IMR-90 (cell line): ENCODE results near the gene C2CD4C. TPM values are rescaled to one million over a fixed set of nuclear protein-coding genes. Genes with fewer than 3 reads are reported as not detected.

Experiments
- ATAC-seq: fragments of 200-7000 bp; cut with Tn5 transposase; 2 replicates; pipeline ENCODE4 v1.9.1; 2020; ENCODE audit warnings: low read depth, mild to moderate bottlenecking, moderate library complexity
- BruUV-seq: library from RNA; stranded (reverse); fragments of 400-500 nt; replicated peaks from 2 replicates; lab custom pipeline; 2021; lab: Mats Ljungman, UMichigan
- CTCF ChIA-PET: fragments of 300-600 bp; formaldehyde crosslinking; extraction: SDS; loops from one replicate; lab custom pipeline; 2021; ENCODE audit warnings: antibody characterized with exemption; lab: Yijun Ruan, JAX
- POLR2A ChIA-PET: fragments of 300-600 bp; sonication (Branson Sonifier 250); formaldehyde crosslinking; loops from one replicate; lab custom pipeline; 2022; ENCODE audit warnings: antibody characterized with exemption; ENCODE audit not compliant: unreplicated experiment; lab: Charles Lee
- DNase-seq: peaks from one replicate; pipeline ENCODE4 v3.0.0; 2013
- H2AFZ ChIP-seq: replicated peaks from 2 replicates; pipeline ENCODE3; 2013; ENCODE audit warnings: low read length, mild to moderate bottlenecking; ENCODE audit not compliant: poor library complexity
- H2AK5ac ChIP-seq: 2 replicates; pipeline ENCODE4 v1.6.1; 2013; ENCODE audit warnings: low read depth, low read length, inconsistent platforms
- H2AK9ac ChIP-seq: replicated peaks from 2 replicates; pipeline ENCODE3; 2013; ENCODE audit warnings: mild to moderate bottlenecking, low read depth, low read length, moderate library complexity; ENCODE audit not compliant: poor library complexity
- H2BK120ac ChIP-seq: 2 replicates; pipeline ENCODE4 v1.6.1; 2013; ENCODE audit warnings: low read depth, low read length, inconsistent platforms
- H2BK15ac ChIP-seq: 3 replicates; pipeline ENCODE4 v1.6.1; 2013; ENCODE audit warnings: low read depth, low read length, inconsistent platforms
- H2BK20ac ChIP-seq: 2 replicates; pipeline ENCODE4 v1.6.1; 2013; ENCODE audit warnings: low read depth, mild to moderate bottlenecking, inconsistent platforms, low read length, moderate library complexity
- H2BK5ac ChIP-seq: 2 replicates; pipeline ENCODE4 v1.6.1; 2013; ENCODE audit warnings: mild to moderate bottlenecking, low read depth, low read length, inconsistent platforms; ENCODE audit not compliant: poor library complexity, severe bottlenecking
- H3K14ac ChIP-seq: replicated peaks from 2 replicates; pipeline ENCODE4 v1.6.1; 2013; ENCODE audit warnings: low read depth, low read length, inconsistent platforms
- H3K18ac ChIP-seq: 2 replicates; pipeline ENCODE4 v1.6.1; 2013; ENCODE audit warnings: low read depth, low read length, control low read depth
- H3K23ac ChIP-seq: 2 replicates; pipeline ENCODE4 v1.6.1; 2013; ENCODE audit warnings: low read depth, low read length, inconsistent platforms
- H3K27ac ChIP-seq: 2 replicates; pipeline ENCODE4 v1.5.1; 2013; ENCODE audit warnings: mild to moderate bottlenecking, control low read depth, low read length; ENCODE audit not compliant: insufficient read depth
- H3K27me3 ChIP-seq: 2 replicates; pipeline ENCODE4 v1.6.1; 2013; ENCODE audit warnings: low read length; ENCODE audit not compliant: control insufficient read depth, insufficient read depth
- H3K36me3 ChIP-seq: 2 replicates; pipeline ENCODE4 v1.6.1; 2013; ENCODE audit warnings: low read length, mixed read lengths; ENCODE audit not compliant: control insufficient read depth, insufficient read depth
- H3K4ac ChIP-seq: 2 replicates; pipeline ENCODE4 v1.6.1; 2013; ENCODE audit warnings: low read depth, low read length, inconsistent platforms
- H3K4me1 ChIP-seq: 2 replicates; pipeline ENCODE4 v1.6.1; 2013; ENCODE audit warnings: low read length, mixed read lengths; ENCODE audit not compliant: control insufficient read depth, insufficient read depth
- H3K4me2 ChIP-seq: 2 replicates; pipeline ENCODE4 v1.6.1; 2013; ENCODE audit warnings: low read depth, mild to moderate bottlenecking, control low read depth, low read length, moderate library complexity
- H3K4me3 ChIP-seq: 2 replicates; pipeline ENCODE4 v1.5.1; 2013; ENCODE audit warnings: low read depth, mild to moderate bottlenecking, control low read depth, low read length, moderate library complexity; ENCODE audit not compliant: insufficient read depth
- H3K56ac ChIP-seq: 2 replicates; pipeline ENCODE4 v1.6.1; 2013; ENCODE audit warnings: low read length, inconsistent platforms; ENCODE audit not compliant: insufficient read depth; ENCODE audit errors: extremely low read depth
- H3K79me1 ChIP-seq, 2 experiments: 2 replicates each; pipeline ENCODE4 v1.6.1; 2013; ENCODE audit warnings: low read length in 2 of 2, inconsistent platforms in 1 of 2, low read depth in 1 of 2
- H3K9ac ChIP-seq: 2 replicates; pipeline ENCODE4 v1.6.1; 2013; ENCODE audit warnings: low read depth, low read length, control low read depth
- H3K9me1 ChIP-seq: 2 replicates; pipeline ENCODE4 v1.6.1; 2013; ENCODE audit warnings: low read length, inconsistent platforms; ENCODE audit not compliant: insufficient read depth
- H3K9me3 ChIP-seq: 2 replicates; pipeline ENCODE4 v1.6.1; 2013; ENCODE audit warnings: low read length; ENCODE audit not compliant: control insufficient read depth, insufficient read depth
- H4K20me1 ChIP-seq: 2 replicates; pipeline ENCODE4 v1.6.1; 2013; ENCODE audit warnings: low read length, inconsistent platforms; ENCODE audit not compliant: insufficient read depth
- H4K5ac ChIP-seq: 2 replicates; pipeline ENCODE4 v1.6.1; 2013; ENCODE audit warnings: mild to moderate bottlenecking, low read depth, low read length, control low read depth
- H4K8ac ChIP-seq, 2 experiments: 2 replicates each; pipeline ENCODE4 v1.6.1; 2013; ENCODE audit warnings: low read depth in 2 of 2, low read length in 2 of 2, control low read depth in 1 of 2, inconsistent platforms in 1 of 2
- H4K91ac ChIP-seq: 2 replicates; pipeline ENCODE4 v1.6.1; 2013; ENCODE audit warnings: low read depth, low read length, inconsistent platforms; ENCODE audit not compliant: insufficient read depth
- BHLHE40 ChIP-seq: fragments of 150-350 bp; IDR thresholded peaks from 2 replicates; pipeline ENCODE4 v1.6.1; 2016; ENCODE audit warnings: mild to moderate bottlenecking, low read depth, low read length
- CEBPB ChIP-seq: IDR thresholded peaks from 2 replicates; pipeline ENCODE4 v1.6.1; 2012; ENCODE audit warnings: low read depth, low read length, improper control_type of control experiment
- CHD1 ChIP-seq: IDR thresholded peaks from 2 replicates; pipeline ENCODE4 v1.6.1; 2012; ENCODE audit warnings: low read depth, low read length, improper control_type of control experiment
- CTCF ChIP-seq: conservative IDR thresholded peaks from 2 replicates; pipeline ENCODE4 v1.5.1; 2012; ENCODE audit warnings: mild to moderate bottlenecking, low read depth, low read length, improper control_type of control experiment
- ELK1 ChIP-seq: fragments of 150-350 bp; IDR thresholded peaks from 2 replicates; pipeline ENCODE4 v1.6.1; 2016; ENCODE audit warnings: low read depth, mild to moderate bottlenecking, low read length, moderate library complexity, borderline replicate concordance
- FOS ChIP-seq: fragments of 150-350 bp; IDR thresholded peaks from 2 replicates; pipeline ENCODE4 v1.6.1; 2016; ENCODE audit warnings: low read depth, low read length
- MAFK ChIP-seq: IDR thresholded peaks from 2 replicates; pipeline ENCODE4 v1.6.1; 2012; ENCODE audit warnings: low read depth, low read length, improper control_type of control experiment
- MAZ ChIP-seq: IDR thresholded peaks from 2 replicates; pipeline ENCODE4 v1.6.1; 2012; ENCODE audit warnings: low read depth, mild to moderate bottlenecking, low read length, improper control_type of control experiment, moderate library complexity, borderline replicate concordance
- MXI1 ChIP-seq: IDR thresholded peaks from 2 replicates; pipeline ENCODE4 v1.6.1; 2012; ENCODE audit warnings: low read depth, mild to moderate bottlenecking, low read length, moderate library complexity, borderline replicate concordance
- NFE2L2 ChIP-seq: fragments of 150-350 bp; IDR thresholded peaks from 2 replicates; pipeline ENCODE4 v1.6.1; 2016; ENCODE audit warnings: low read depth, mild to moderate bottlenecking, low read length
- POLR2A ChIP-seq: IDR thresholded peaks from 2 replicates; pipeline ENCODE4 v1.6.1; 2012; ENCODE audit warnings: mild to moderate bottlenecking, low read depth, low read length
- RAD21 ChIP-seq: IDR thresholded peaks from 2 replicates; pipeline ENCODE4 v1.6.1; 2012; ENCODE audit warnings: low read length, improper control_type of control experiment
- RCOR1 ChIP-seq: IDR thresholded peaks from 2 replicates; pipeline ENCODE4 v1.6.1; 2012; ENCODE audit warnings: mild to moderate bottlenecking, low read length, improper control_type of control experiment; ENCODE audit not compliant: insufficient replicate concordance
- RFX5 ChIP-seq: IDR thresholded peaks from 2 replicates; pipeline ENCODE4 v1.8.0; 2012; ENCODE audit warnings: low read depth, mild to moderate bottlenecking, low read length, moderate library complexity
- SMC3 ChIP-seq: fragments of 150-350 bp; IDR thresholded peaks from 2 replicates; pipeline ENCODE4 v1.6.1; 2016; ENCODE audit warnings: low read depth, mild to moderate bottlenecking, antibody characterized with exemption, low read length, moderate library complexity
- USF2 ChIP-seq: fragments of 150-350 bp; IDR thresholded peaks from 2 replicates; pipeline ENCODE4 v1.6.1; 2017; ENCODE audit warnings: mild to moderate bottlenecking, antibody characterized with exemption, low read length, low read depth
- WGBS, 2 experiments: methylation state at CpG; one replicate each; pipeline versions ENCODE4 v1.1.5 to v1.1.7; 2013; ENCODE audit warnings: missing lambda C conversion rate in 2 of 2; ENCODE audit not compliant: insufficient read length in 1 of 2; ENCODE audit errors: extremely low coverage in 2 of 2; 5-methylcytosine and 5-hydroxymethylcytosine counted together
- dilution Hi-C: fragments of 300-500 bp; cut with HindIII; formaldehyde crosslinking; loops from one replicate; pipeline ENCODE4 v1.14.3; 2018; ENCODE audit warnings: low sequenced_read_pairs; ENCODE audit not compliant: unreplicated experiment
- in situ Hi-C: fragments of 300-500 bp; cut with MboI; formaldehyde crosslinking; loops from 3 replicates; pipeline ENCODE4 v1.14.3; 2019; ENCODE audit warnings: low sequenced_read_pairs, inconsistent platforms, mixed read lengths
- intact Hi-C: fragments of 100-400 bp; cut with micrococcal nuclease; formaldehyde crosslinking; loops from 2 replicates; pipeline ENCODE4 v1.10.0; 2022
- polyA plus RNA-seq, 3 experiments: library from polyadenylated mRNA; depleted of rRNA; stranded (reverse); fragments of >200 nt; gene quantifications; 2 replicates each; pipeline ENCODE4 v1.2.3, GENCODE V29; 2012; ENCODE audit warnings: low replicate concordance in 1 of 3
- total RNA-seq: library from RNA; depleted of rRNA; stranded (reverse); fragments of >200 nt; gene quantifications from 2 replicates; pipeline ENCODE4 v1.2.3, GENCODE V29; 2012

C2CD4C gene
- total and polyA plus RNA-seq, 2 of the 4 experiments (the other 2 are of a cell fraction), result under 0.01 to 0.07 TPM

- CTCF ChIA-PET, result interaction anchor here (1.4 kb wide), 1 partner anchor 10 kb away, joined by 4 read pairs; no protein-coding TSS in a partner anchor
- Histone ChIP-seq H3K4me2 (no peak overlapping the region), H3K4me1 (no peaks in the 10 kb centered on the region), H4K20me1 (no peaks in the 10 kb centered on the region), H2BK15ac (no peak overlapping the region), H3K4me3 (no peak overlapping the region), H3K14ac (no peak overlapping the region), H3K18ac (no peak overlapping the region), H3K9me3 (peaks cover 6% of the 10 kb centered on the region), H3K4ac (no peak overlapping the region), H2BK20ac (no peak overlapping the region), H2AK5ac (no peak overlapping the region), H2BK120ac (no peak overlapping the region), H4K5ac (no peak overlapping the region), H3K79me1 (no peaks in the 10 kb centered on the region), H3K23ac (no peak overlapping the region), H4K8ac (no peak overlapping the region), H3K9me1 (no peaks in the 10 kb centered on the region), H2BK5ac (no peak overlapping the region), H3K27ac (no peak overlapping the region), H3K27me3 (peaks cover 15% of the 10 kb centered on the region), H2AFZ (no peak overlapping the region), H3K36me3 (no peaks in the 10 kb centered on the region), H3K56ac (no peak overlapping the region), H4K91ac (no peak overlapping the region), H2AK9ac (no peak overlapping the region), H3K9ac (no peak overlapping the region)
- DNase-seq (no peak), ATAC-seq (no peak)
- in situ Hi-C loops (no loop called here), intact Hi-C loops (no loop called here), dilution Hi-C loops (no loop called here)
- no peak for TF ChIP-seq CHD1
- TF ChIP-seq MAZ, result no peak
- no peak for TF ChIP-seq SMC3
- TF ChIP-seq BHLHE40, result no peak
- no peak for TF ChIP-seq NFE2L2
- no peak for TF ChIP-seq RCOR1
- no peak for TF ChIP-seq CTCF
- TF ChIP-seq RFX5, result no peak
- no peak for TF ChIP-seq CEBPB
- TF ChIP-seq USF2, result no peak
- no peak for TF ChIP-seq RAD21
- no peak for TF ChIP-seq FOS
- TF ChIP-seq MXI1, result no peak
- TF ChIP-seq MAFK, result no peak
- TF ChIP-seq ELK1, result no peak
- no peak for TF ChIP-seq POLR2A
- no TSS peak for BruUV-seq
- POLR2A ChIA-PET, result no interaction called here
- no CpG with 5 or more reads among the region's 11 CpGs for WGBS, 2 experiments
These were observed 46.8 kb downstream of the C2CD4C start for GRCh38 chr19:362154-362553.
